Measurements from ENCODE around the gene PIM3.
"Not testable (repeated sequence)": the region's sequence is repeated elsewhere in the genome, so short reads cannot be mapped to it uniquely, and the experiment has no call there.

The PIM3 gene

GRCh38 chr22:49966774-49967705 is 6.5 kb downstream of the PIM3 start:
- DNase-seq (ENCODE audit: low spot score): no peak

GRCh38 chr22:49967706-49968208 is 7.2 kb downstream of the PIM3 start:
- DNase-seq (ENCODE audit: low spot score): no peak

- no peak for DNase-seq (ENCODE audit: low spot score)
These were observed 7.8 kb downstream of the PIM3 start for GRCh38 chr22:49968313-49968830.

GRCh38 chr22:49968831-49969661 is 8.5 kb downstream of the PIM3 start:
- DNase-seq (ENCODE audit: low spot score): no peak

- DNase-seq (ENCODE audit: low spot score): no peak
These were observed 9.4 kb downstream of the PIM3 start for GRCh38 chr22:49969751-49970527.

- DNase-seq (ENCODE audit: low spot score): peak; percentile 92
These were observed 10.1 kb downstream of the PIM3 start for GRCh38 chr22:49970528-49971231.

GRCh38 chr22:49971232-49972162 is 10.9 kb downstream of the PIM3 start:
- no peak for DNase-seq (ENCODE audit: low spot score)

- DNase-seq (ENCODE audit: low spot score): no peak
These were observed 11.8 kb downstream of the PIM3 start for GRCh38 chr22:49972163-49973017.

- DNase-seq (ENCODE audit: low spot score): no peak
These were observed 12.7 kb downstream of the PIM3 start for GRCh38 chr22:49973018-49973961.

GRCh38 chr22:49975543-49976389 is 15.2 kb downstream of the PIM3 start:
- DNase-seq (ENCODE audit: low spot score): peak; percentile 57

- DNase-seq (ENCODE audit: low spot score): no peak
These were observed 16.0 kb downstream of the PIM3 start for GRCh38 chr22:49976439-49977175.

- DNase-seq (ENCODE audit: low spot score): no peak
These were observed 17.0 kb downstream of the PIM3 start for GRCh38 chr22:49977578-49977977.

- DNase-seq (ENCODE audit: low spot score): no peak
These were observed 19.2 kb downstream of the PIM3 start for GRCh38 chr22:49979587-49980264.

- not testable (repeated sequence) for DNase-seq (ENCODE audit: low spot score)
These were observed 21.2 kb downstream of the PIM3 start for GRCh38 chr22:49981799-49982198.

All from cerebellar cortex (tissue), 1 donor.